ENCODE results near the gene PDE6H. TPM values are rescaled to one million over a fixed set of nuclear protein-coding genes. Genes with fewer than 3 reads are reported as not detected.

The PDE6H gene
- total and polyA plus RNA-seq, 10 of the 15 experiments (the other 5 are each of a cell fraction or from before 2014, with no cell fraction given): 0.16 TPM; not detected in 9

DNA sequence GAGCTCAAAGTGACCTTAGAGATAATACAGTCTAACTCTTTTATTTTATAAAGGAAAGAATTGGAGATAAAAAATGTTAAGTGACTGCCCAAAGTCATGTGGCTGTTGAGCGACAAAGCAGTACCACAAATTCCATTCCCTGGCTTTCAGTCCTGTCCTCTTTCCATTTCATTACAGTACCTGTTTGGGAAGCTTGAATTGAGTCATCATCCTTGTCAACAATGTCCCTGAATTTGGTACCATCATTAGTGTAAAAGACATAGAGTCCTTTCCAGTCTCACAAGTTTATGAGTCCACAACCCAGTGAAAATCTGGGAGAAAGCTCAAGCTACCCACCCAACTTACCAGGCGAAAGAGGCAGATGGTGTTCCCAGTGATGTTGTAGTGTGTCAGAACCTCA, 38.3 kb upstream of the PDE6H start:
- Histone ChIP-seq H3K36me3 (ENCODE audit: control insufficient read depth in 2 of 2, insufficient read depth in 2 of 2, low read length in 1 of 2) (peaks cover 0 to 4% of the 10 kb centered on the region in 2 experiments; a peak in 2 of 4 replicates), H3K4me1 (ENCODE audit: control insufficient read depth, insufficient read depth, low read length) (no peaks in the 10 kb centered on the region; the same call in 1 of the 2 replicates), H4K20me1 (ENCODE audit: control insufficient read depth, insufficient read depth) (no peaks in the 10 kb centered on the region), H3K27ac (ENCODE audit: control insufficient read depth, insufficient read depth) (no peak overlapping the region), H3K27me3 (replicated peaks in 1 of 2; ENCODE audit: control insufficient read depth in 2 of 2, insufficient read depth in 2 of 2, low read length in 1 of 2) (no peaks in the 10 kb centered on the region), H3K9ac (ENCODE audit: control insufficient read depth, insufficient read depth, low read length) (no peak overlapping the region), H3K9me3 (replicated peaks; ENCODE audit: control insufficient read depth, insufficient read depth, low read length) (no peaks in the 10 kb centered on the region), H3K4me2 (ENCODE audit: control insufficient read depth, insufficient read depth) (no peak overlapping the region), H3K4me3 (no peak overlapping the region), H3K79me2 (ENCODE audit: control insufficient read depth, insufficient read depth, low read length) (no peaks in the 10 kb centered on the region), H2AFZ (ENCODE audit: control insufficient read depth, low read depth, low read length) (no peak overlapping the region)
- ChIA-PET POLR2A (no interaction called here), CTCF (interaction anchor here (1.1 to 1.2 kb wide), 2 partner anchors 51 to 52 kb away, joined by 3 read pairs; no protein-coding TSS in a partner anchor), SMC1A (ENCODE audit: uncharacterized antibody, unreplicated experiment) (interaction anchor here (1.8 kb wide), 1 partner anchor 11 kb away, joined by 6 read pairs; no protein-coding TSS in a partner anchor), RAD21 (ENCODE audit: unreplicated experiment) (interaction anchor here (1.1 kb wide), 1 partner anchor 60 kb away, joined by 3 read pairs; no protein-coding TSS in a partner anchor)
- ATAC-seq (no peak), DNase-seq (ENCODE audit: low read depth, low spot score) (no peak), FAIRE-seq (no peak)
- in situ Hi-C loops (cut with MboI) (no loop called here), intact Hi-C loops (cut with micrococcal nuclease; ENCODE audit: unreplicated experiment) (no loop called here)
- no TSS peak for BruUV-seq (replicated peaks)
- TF ChIP-seq, protein P1, sequence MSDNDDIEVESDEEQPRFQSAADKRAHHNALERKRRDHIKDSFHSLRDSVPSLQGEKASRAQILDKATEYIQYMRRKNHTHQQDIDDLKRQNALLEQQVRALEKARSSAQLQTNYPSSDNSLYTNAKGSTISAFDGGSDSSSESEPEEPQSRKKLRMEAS (IDR thresholded peaks at IDR 0.05; ENCODE audit: low read depth, low read length): no peak
- 100% methylated on average over 2 of the region's 2 CpGs for WGBS (ENCODE audit: insufficient coverage, insufficient replicate concordance, low lambda C conversion rate, missing lambda C conversion rate)

DNA sequence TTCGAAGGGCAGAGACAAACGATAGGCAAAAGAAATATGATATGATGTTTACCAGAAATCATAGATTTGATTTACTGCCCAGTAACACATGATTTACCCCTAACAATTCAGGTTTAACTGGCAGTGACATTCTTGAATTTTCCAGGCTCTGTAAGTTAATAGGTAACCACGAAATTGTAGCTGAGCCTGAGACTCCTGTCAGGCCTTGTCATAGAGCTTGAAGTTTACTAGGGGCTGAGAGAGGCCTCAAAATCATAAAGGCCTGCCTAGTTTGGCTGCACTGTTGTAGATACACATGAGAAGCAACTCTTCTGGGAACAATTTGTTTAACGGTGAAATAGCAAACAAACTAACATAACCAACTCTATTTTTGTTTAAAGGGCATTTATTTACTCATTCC, 37.8 kb upstream of the PDE6H start:
- H3K9me3 ChIP-seq (replicated peaks; ENCODE audit: control insufficient read depth, insufficient read depth, low read length): no peaks in the 10 kb centered on the region
- H3K4me1 ChIP-seq (ENCODE audit: control insufficient read depth, insufficient read depth, low read length): no peaks in the 10 kb centered on the region; the same call in 1 of the 2 replicates
- H3K79me2 ChIP-seq (ENCODE audit: control insufficient read depth, insufficient read depth, low read length): no peaks in the 10 kb centered on the region
- H3K27me3 ChIP-seq (replicated peaks in 1 of 2; ENCODE audit: control insufficient read depth in 2 of 2, insufficient read depth in 2 of 2, low read length in 1 of 2): no peaks in the 10 kb centered on the region
- ChIA-PET POLR2A (no interaction called here), RAD21 (ENCODE audit: unreplicated experiment) (no interaction called here), SMC1A (ENCODE audit: uncharacterized antibody, unreplicated experiment) (interaction anchor here (1.8 kb wide), 1 partner anchor 11 kb away, joined by 6 read pairs; no protein-coding TSS in a partner anchor), CTCF (interaction anchor here (1.1 to 1.2 kb wide), 2 partner anchors 51 to 52 kb away, joined by 3 read pairs; no protein-coding TSS in a partner anchor)
- no peaks in the 10 kb centered on the region for H4K20me1 ChIP-seq (ENCODE audit: control insufficient read depth, insufficient read depth)
- 86% methylated on average over 4 of the region's 4 CpGs for WGBS (ENCODE audit: insufficient coverage, insufficient replicate concordance, low lambda C conversion rate, missing lambda C conversion rate)
- no peak overlapping the region for H3K9ac ChIP-seq (ENCODE audit: control insufficient read depth, insufficient read depth, low read length)
- no TSS peak for BruUV-seq (replicated peaks)
- ATAC-seq: no peak
- H3K4me2 ChIP-seq (ENCODE audit: control insufficient read depth, insufficient read depth): no peak overlapping the region
- no peak overlapping the region for H3K4me3 ChIP-seq
- in situ Hi-C loops (cut with MboI): no loop called here
- no peak overlapping the region for H2AFZ ChIP-seq (ENCODE audit: control insufficient read depth, low read depth, low read length)
- peaks cover 0 to 4% of the 10 kb centered on the region in 2 experiments; a peak in 2 of 4 replicates for H3K36me3 ChIP-seq (ENCODE audit: control insufficient read depth in 2 of 2, insufficient read depth in 2 of 2, low read length in 1 of 2)
- no peak overlapping the region for H3K27ac ChIP-seq (ENCODE audit: control insufficient read depth, insufficient read depth)
- DNase-seq (ENCODE audit: low read depth, low spot score): no peak
- no peak for FAIRE-seq
- intact Hi-C loops (cut with micrococcal nuclease; ENCODE audit: unreplicated experiment): loop anchor here (5.0 kb wide), 1 partner anchor 88 kb away; no protein-coding TSS in a partner anchor
- TF ChIP-seq IKZF1 (conservative IDR thresholded peaks at IDR 0.05) (no peak), NR2C1 (IDR thresholded peaks at IDR 0.05) (no peak), CREM (IDR thresholded peaks at IDR 0.05; ENCODE audit: low read depth) (no peak), JUND (IDR thresholded peaks at IDR 0.05; ENCODE audit: low read depth, low read length) (no peak)
- TF ChIP-seq, protein P2, sequence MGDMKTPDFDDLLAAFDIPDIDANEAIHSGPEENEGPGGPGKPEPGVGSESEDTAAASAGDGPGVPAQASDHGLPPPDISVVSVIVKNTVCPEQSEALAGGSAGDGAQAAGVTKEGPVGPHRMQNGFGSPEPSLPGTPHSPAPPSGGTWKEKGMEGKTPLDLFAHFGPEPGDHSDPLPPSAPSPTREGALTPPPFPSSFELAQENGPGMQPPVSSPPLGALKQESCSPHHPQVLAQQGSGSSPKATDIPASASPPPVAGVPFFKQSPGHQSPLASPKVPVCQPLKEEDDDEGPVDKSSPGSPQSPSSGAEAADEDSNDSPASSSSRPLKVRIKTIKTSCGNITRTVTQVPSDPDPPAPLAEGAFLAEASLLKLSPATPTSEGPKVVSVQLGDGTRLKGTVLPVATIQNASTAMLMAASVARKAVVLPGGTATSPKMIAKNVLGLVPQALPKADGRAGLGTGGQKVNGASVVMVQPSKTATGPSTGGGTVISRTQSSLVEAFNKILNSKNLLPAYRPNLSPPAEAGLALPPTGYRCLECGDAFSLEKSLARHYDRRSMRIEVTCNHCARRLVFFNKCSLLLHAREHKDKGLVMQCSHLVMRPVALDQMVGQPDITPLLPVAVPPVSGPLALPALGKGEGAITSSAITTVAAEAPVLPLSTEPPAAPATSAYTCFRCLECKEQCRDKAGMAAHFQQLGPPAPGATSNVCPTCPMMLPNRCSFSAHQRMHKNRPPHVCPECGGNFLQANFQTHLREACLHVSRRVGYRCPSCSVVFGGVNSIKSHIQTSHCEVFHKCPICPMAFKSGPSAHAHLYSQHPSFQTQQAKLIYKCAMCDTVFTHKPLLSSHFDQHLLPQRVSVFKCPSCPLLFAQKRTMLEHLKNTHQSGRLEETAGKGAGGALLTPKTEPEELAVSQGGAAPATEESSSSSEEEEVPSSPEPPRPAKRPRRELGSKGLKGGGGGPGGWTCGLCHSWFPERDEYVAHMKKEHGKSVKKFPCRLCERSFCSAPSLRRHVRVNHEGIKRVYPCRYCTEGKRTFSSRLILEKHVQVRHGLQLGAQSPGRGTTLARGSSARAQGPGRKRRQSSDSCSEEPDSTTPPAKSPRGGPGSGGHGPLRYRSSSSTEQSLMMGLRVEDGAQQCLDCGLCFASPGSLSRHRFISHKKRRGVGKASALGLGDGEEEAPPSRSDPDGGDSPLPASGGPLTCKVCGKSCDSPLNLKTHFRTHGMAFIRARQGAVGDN (IDR thresholded peaks at IDR 0.05): no peak
- TF ChIP-seq, protein P3, sequence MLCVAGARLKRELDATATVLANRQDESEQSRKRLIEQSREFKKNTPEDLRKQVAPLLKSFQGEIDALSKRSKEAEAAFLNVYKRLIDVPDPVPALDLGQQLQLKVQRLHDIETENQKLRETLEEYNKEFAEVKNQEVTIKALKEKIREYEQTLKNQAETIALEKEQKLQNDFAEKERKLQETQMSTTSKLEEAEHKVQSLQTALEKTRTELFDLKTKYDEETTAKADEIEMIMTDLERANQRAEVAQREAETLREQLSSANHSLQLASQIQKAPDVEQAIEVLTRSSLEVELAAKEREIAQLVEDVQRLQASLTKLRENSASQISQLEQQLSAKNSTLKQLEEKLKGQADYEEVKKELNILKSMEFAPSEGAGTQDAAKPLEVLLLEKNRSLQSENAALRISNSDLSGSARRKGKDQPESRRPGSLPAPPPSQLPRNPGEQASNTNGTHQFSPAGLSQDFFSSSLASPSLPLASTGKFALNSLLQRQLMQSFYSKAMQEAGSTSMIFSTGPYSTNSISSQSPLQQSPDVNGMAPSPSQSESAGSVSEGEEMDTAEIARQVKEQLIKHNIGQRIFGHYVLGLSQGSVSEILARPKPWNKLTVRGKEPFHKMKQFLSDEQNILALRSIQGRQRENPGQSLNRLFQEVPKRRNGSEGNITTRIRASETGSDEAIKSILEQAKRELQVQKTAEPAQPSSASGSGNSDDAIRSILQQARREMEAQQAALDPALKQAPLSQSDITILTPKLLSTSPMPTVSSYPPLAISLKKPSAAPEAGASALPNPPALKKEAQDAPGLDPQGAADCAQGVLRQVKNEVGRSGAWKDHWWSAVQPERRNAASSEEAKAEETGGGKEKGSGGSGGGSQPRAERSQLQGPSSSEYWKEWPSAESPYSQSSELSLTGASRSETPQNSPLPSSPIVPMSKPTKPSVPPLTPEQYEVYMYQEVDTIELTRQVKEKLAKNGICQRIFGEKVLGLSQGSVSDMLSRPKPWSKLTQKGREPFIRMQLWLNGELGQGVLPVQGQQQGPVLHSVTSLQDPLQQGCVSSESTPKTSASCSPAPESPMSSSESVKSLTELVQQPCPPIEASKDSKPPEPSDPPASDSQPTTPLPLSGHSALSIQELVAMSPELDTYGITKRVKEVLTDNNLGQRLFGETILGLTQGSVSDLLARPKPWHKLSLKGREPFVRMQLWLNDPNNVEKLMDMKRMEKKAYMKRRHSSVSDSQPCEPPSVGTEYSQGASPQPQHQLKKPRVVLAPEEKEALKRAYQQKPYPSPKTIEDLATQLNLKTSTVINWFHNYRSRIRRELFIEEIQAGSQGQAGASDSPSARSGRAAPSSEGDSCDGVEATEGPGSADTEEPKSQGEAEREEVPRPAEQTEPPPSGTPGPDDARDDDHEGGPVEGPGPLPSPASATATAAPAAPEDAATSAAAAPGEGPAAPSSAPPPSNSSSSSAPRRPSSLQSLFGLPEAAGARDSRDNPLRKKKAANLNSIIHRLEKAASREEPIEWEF (IDR thresholded peaks at IDR 0.05; ENCODE audit: insufficient replicate concordance, low read depth, low read length): no peak
